Fibroblast of villous mesenchyme (primary cell): ENCODE measurements around the gene SACM1L. TPM values are rescaled to one million over a fixed set of nuclear protein-coding genes. Genes with fewer than 3 reads are reported as not detected.

Experiments used
- DNase-seq: peaks from one replicate; pipeline ENCODE4 v3.0.0-alpha.2; 2010; ENCODE audit warnings: low read depth
- H3K4me3 ChIP-seq: 2 replicates; pipeline ENCODE4 v1.5.1; 2011; ENCODE audit warnings: low read depth, mild to moderate bottlenecking, low read length
- CTCF ChIP-seq: IDR thresholded peaks from 2 replicates; pipeline ENCODE4 v1.5.1; 2012; ENCODE audit warnings: low read depth, mild to moderate bottlenecking, low read length; ENCODE audit not compliant: insufficient read depth
- total RNA-seq: library from RNA; depleted of rRNA; stranded (reverse); fragments of >200 nt; gene quantifications from 2 replicates; pipeline ENCODE4 v1.2.3, GENCODE V29; 2012

SACM1L gene
- total RNA-seq, 1 donor: 53.1 TPM

- no peak overlapping the region for H3K4me3 ChIP-seq
- no peak for DNase-seq
- no peak for TF ChIP-seq CTCF
Measured at GRCh38 chr3:45777746-45778386, 88.7 kb downstream of the SACM1L start.

GRCh38 chr3:45778761-45779201 lies 89.6 kb downstream of the SACM1L start:
- H3K4me3 ChIP-seq: no peak overlapping the region
- DNase-seq: no peak
- TF ChIP-seq CTCF: no peak

GRCh38 chr3:45779746-45780735 lies 90.8 kb downstream of the SACM1L start:
- no peak overlapping the region for H3K4me3 ChIP-seq
- no peak for TF ChIP-seq CTCF
- DNase-seq: no peak

- no peak for DNase-seq
- H3K4me3 ChIP-seq: no peak overlapping the region
- no peak for TF ChIP-seq CTCF
Measured at GRCh38 chr3:45781271-45781670, 92.1 kb downstream of the SACM1L start.

GRCh38 chr3:45781841-45782240 lies 92.6 kb downstream of the SACM1L start:
- TF ChIP-seq CTCF: no peak
- DNase-seq: no peak
- H3K4me3 ChIP-seq: no peak overlapping the region

- DNase-seq: no peak
- H3K4me3 ChIP-seq: no peak overlapping the region
- no peak for TF ChIP-seq CTCF
Measured at GRCh38 chr3:45782381-45782780, 93.2 kb downstream of the SACM1L start.
